Smooth muscle cell (in vitro differentiated cells): ENCODE results near the gene UQCR11. TPM values are rescaled to one million over a fixed set of nuclear protein-coding genes. Genes with fewer than 3 reads are reported as not detected.
A peak's percentile ranks its signal among the peaks of the same experiment; 100 is the strongest.

Experiments
- DNase-seq: peaks from one replicate; lab custom pipeline; 2025; ENCODE audit not compliant: unreplicated experiment; lab: John Stamatoyannopoulos, UW
- H2AFZ ChIP-seq: fragments of 200-600 bp; sonication (generic); 2 replicates; pipeline ENCODE4 v1.6.0; 2016; ENCODE audit warnings: antibody characterized with exemption, low read depth, mild to moderate bottlenecking
- H3F3A ChIP-seq: fragments of 200-600 bp; sonication (generic); 2 replicates; pipeline ENCODE4 v1.6.0; 2017; ENCODE audit warnings: antibody characterized with exemption, low read depth
- H3K27ac ChIP-seq: fragments of 200-600 bp; sonication (generic); 2 replicates; pipeline ENCODE4 v1.5.1; 2016; ENCODE audit warnings: low read depth, mild to moderate bottlenecking
- H3K27me3 ChIP-seq: fragments of 200-600 bp; sonication (generic); 2 replicates; pipeline ENCODE4 v1.6.1; 2016; ENCODE audit warnings: low read depth, mild to moderate bottlenecking
- H3K36me3 ChIP-seq: fragments of 200-600 bp; sonication (generic); 2 replicates; pipeline ENCODE4 v1.5.1; 2016; ENCODE audit warnings: low read depth
- H3K4me1 ChIP-seq: fragments of 200-600 bp; sonication (generic); 2 replicates; pipeline ENCODE4 v1.5.1; 2016; ENCODE audit warnings: low read depth
- H3K4me2 ChIP-seq: fragments of 200-600 bp; sonication (generic); 2 replicates; pipeline ENCODE4 v1.6.0; 2016; ENCODE audit warnings: mild to moderate bottlenecking
- H3K4me3 ChIP-seq: fragments of 200-600 bp; sonication (generic); 2 replicates; pipeline ENCODE4 v1.5.1; 2016; ENCODE audit warnings: mild to moderate bottlenecking
- H3K79me2 ChIP-seq: fragments of 200-600 bp; sonication (generic); 2 replicates; pipeline ENCODE4 v1.6.0; 2016; ENCODE audit warnings: low read depth, mild to moderate bottlenecking
- H3K9ac ChIP-seq: fragments of 200-600 bp; sonication (generic); 2 replicates; pipeline ENCODE4 v1.6.0; 2016; ENCODE audit warnings: low read depth
- H3K9me3 ChIP-seq: fragments of 200-600 bp; sonication (generic); replicated peaks from 2 replicates; pipeline ENCODE4 v1.5.1; 2016; ENCODE audit warnings: low read depth
- H4K20me1 ChIP-seq: fragments of 200-600 bp; sonication (generic); 2 replicates; pipeline ENCODE4 v1.6.0; 2016; ENCODE audit warnings: low read depth
- WGBS: methylation state at CpG from one replicate; pipeline ENCODE4 v1.1.7; 2016; ENCODE audit warnings: low lambda C conversion rate; 5-methylcytosine and 5-hydroxymethylcytosine counted together
- polyA plus RNA-seq: library from polyadenylated mRNA; unstranded; fragments of >200 nt; fragmentation: Nextera tagmentation; extraction: Ambion mirVana; gene quantifications from 2 replicates; pipeline ENCODE4 v1.2.1, GENCODE V29; 2016
- total RNA-seq: library from RNA; depleted of rRNA; stranded (reverse); fragments of >200 nt; gene quantifications from 2 replicates; pipeline ENCODE4 v1.2.3, GENCODE V29; 2014
- TF ChIP-seq, protein P1 (sequence below): fragments of 200-600 bp; sonication (generic); IDR thresholded peaks from 2 replicates; pipeline ENCODE4 v1.5.1; 2017; ENCODE audit warnings: borderline replicate concordance, mild to moderate bottlenecking, antibody characterized with exemption; ENCODE audit not compliant: insufficient read depth, poor library complexity, severe bottlenecking

UQCR11 gene
- total and polyA plus RNA-seq, 2 experiments from 2014 or later = 32.3 to 592 TPM

DNA sequence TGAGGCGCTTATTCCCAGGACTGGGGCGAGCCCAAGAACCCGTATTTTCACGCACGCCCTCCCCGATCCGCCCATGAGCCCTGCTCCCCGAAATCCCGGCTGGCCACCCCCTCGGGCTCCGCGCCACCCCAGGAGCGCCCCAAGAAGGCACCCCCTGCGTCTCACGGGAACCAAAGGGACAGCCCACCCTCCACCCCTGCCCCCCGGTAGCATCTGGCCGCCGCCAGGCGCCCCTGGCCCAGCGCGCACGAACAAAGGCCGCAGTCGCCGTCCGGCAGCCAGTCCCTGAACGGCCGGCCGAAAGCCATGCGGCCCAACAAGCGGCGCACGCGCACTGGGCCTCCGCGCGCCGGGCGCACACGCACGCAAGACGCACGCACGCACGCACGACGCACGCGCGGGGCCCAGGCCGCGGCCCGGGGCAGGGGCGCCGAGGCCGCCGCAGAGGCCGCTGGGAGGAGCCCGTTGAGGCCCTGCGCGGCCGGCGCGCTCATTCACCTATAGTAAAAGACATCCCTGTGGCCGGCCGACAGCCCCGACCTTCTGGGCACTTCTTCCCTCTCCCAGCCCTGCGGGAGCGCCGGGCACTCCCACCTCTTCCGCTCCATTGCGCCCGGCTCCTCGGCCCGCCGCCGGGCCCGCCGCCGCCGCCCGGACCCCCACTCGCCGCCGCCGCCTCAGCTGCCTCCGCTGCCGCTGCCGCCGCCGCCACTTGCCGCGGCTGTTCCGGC is 13.1 kb downstream of the UQCR11 start:
- Histone ChIP-seq H3K9me3 (no peaks in the 10 kb centered on the region), H3K9ac (peak overlapping the region; percentile 92), H2AFZ (no peak overlapping the region), H3K4me3 (peak overlapping the region; percentile 72), H3F3A (no peaks in the 10 kb centered on the region), H3K36me3 (no peaks in the 10 kb centered on the region), H3K27ac (peak overlapping the region; percentile 90), H3K79me2 (peaks cover 49% of the 10 kb centered on the region), H3K4me2 (peak overlapping the region; percentile 92), H3K27me3 (no peaks in the 10 kb centered on the region), H3K4me1 (no peaks in the 10 kb centered on the region), H4K20me1 (peaks cover 45% of the 10 kb centered on the region)
- peak; percentile 74 for DNase-seq
- TF ChIP-seq, protein P1, sequence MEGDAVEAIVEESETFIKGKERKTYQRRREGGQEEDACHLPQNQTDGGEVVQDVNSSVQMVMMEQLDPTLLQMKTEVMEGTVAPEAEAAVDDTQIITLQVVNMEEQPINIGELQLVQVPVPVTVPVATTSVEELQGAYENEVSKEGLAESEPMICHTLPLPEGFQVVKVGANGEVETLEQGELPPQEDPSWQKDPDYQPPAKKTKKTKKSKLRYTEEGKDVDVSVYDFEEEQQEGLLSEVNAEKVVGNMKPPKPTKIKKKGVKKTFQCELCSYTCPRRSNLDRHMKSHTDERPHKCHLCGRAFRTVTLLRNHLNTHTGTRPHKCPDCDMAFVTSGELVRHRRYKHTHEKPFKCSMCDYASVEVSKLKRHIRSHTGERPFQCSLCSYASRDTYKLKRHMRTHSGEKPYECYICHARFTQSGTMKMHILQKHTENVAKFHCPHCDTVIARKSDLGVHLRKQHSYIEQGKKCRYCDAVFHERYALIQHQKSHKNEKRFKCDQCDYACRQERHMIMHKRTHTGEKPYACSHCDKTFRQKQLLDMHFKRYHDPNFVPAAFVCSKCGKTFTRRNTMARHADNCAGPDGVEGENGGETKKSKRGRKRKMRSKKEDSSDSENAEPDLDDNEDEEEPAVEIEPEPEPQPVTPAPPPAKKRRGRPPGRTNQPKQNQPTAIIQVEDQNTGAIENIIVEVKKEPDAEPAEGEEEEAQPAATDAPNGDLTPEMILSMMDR = no peak
- WGBS = under 1% methylated on average over 42 of the region's 94 CpGs

DNA sequence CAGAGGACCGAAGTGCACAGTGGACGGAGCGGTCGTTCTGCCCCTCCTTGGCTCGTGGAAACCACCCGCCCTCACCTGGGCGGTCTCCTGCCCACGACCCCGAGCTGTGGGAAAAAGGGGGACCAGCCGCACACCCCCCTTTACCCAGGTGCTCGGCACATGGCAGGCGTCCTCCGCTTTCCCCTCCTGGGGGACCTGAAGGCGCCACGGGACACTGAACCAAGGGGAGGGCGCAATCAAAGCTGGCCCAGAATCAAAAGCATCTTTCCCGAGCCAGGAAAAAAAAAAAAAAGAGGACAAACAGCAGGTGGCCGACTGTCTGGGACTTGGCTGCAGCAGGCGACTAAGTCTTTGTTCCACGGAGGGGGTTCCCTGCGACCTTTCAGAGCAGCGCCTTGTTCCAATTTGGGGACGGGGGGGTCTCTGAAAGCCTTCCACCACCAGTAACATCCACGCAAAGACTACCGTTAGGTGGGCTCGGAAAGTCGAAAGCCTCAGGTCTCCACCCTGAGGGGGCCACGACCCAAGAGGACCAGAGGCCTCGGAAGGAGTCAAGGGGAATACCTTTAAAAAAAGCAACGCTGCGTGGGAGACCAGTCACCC is 13.7 kb downstream of the UQCR11 start:
- Histone ChIP-seq H3K27me3 (no peaks in the 10 kb centered on the region), H3K9me3 (no peaks in the 10 kb centered on the region), H3K4me3 (peak overlapping the region; percentile 72), H3K36me3 (no peaks in the 10 kb centered on the region), H3K79me2 (peaks cover 56% of the 10 kb centered on the region), H3F3A (no peaks in the 10 kb centered on the region), H4K20me1 (peaks cover 52% of the 10 kb centered on the region), H3K27ac (peak overlapping the region; percentile 90), H3K4me1 (no peaks in the 10 kb centered on the region), H3K4me2 (peak overlapping the region; percentile 92), H2AFZ (no peak overlapping the region), H3K9ac (peak overlapping the region; percentile 92)
- TF ChIP-seq, protein P1 = no peak
- no peak for DNase-seq
- WGBS = 7% methylated on average over 28 of the region's 31 CpGs

GRCh38 chr19:1590641-1591397 is 14.4 kb downstream of the UQCR11 start:
- H3K4me1 ChIP-seq = no peaks in the 10 kb centered on the region
- TF ChIP-seq, protein P1 = no peak
- H3K27ac ChIP-seq = peak overlapping the region; percentile 90
- no peaks in the 10 kb centered on the region for H3K36me3 ChIP-seq
- H3K9me3 ChIP-seq = no peaks in the 10 kb centered on the region
- peaks cover 59% of the 10 kb centered on the region for H4K20me1 ChIP-seq
- H3K9ac ChIP-seq = peak overlapping the region; percentile 92
- peak overlapping the region; percentile 72 for H3K4me3 ChIP-seq
- no peaks in the 10 kb centered on the region for H3F3A ChIP-seq
- peak overlapping the region; percentile 92 for H3K4me2 ChIP-seq
- H3K79me2 ChIP-seq = peaks cover 63% of the 10 kb centered on the region
- H2AFZ ChIP-seq = no peak overlapping the region
- WGBS = 50% methylated on average over 10 of the region's 10 CpGs
- DNase-seq = no peak
- no peaks in the 10 kb centered on the region for H3K27me3 ChIP-seq
